ENCODE results near the gene SNED1.
A peak's percentile ranks its signal among the peaks of the same experiment; 100 is the strongest.
"Not testable (repeated sequence)": the region's sequence is repeated elsewhere in the genome, so short reads cannot be mapped to it uniquely, and the experiment has no call there.

SNED1 gene

DNA sequence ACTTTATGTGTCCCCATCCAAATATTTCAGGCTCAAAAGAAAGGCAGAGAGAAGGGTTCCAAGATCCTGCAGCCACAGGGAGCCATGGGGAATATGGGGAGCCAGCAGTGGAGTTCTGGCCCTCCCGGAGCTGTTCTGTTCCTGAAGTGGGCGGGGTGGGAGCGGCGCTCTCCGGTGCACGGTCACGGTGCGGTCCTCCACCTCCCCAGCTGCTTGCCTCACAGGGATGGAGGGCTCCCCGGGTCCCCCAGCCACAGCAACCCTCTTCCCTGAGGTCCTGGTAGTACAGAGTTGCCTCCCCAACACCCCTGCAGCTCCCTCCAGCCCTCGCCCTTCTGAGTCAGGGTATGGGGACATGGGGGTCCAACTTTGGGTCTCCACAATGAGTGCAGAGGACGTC, 26.2 kb upstream of the SNED1 start:
- DNase-seq (ENCODE audit: low read depth in 4 of 4, low spot score in 1 of 4) = no peak

DNA sequence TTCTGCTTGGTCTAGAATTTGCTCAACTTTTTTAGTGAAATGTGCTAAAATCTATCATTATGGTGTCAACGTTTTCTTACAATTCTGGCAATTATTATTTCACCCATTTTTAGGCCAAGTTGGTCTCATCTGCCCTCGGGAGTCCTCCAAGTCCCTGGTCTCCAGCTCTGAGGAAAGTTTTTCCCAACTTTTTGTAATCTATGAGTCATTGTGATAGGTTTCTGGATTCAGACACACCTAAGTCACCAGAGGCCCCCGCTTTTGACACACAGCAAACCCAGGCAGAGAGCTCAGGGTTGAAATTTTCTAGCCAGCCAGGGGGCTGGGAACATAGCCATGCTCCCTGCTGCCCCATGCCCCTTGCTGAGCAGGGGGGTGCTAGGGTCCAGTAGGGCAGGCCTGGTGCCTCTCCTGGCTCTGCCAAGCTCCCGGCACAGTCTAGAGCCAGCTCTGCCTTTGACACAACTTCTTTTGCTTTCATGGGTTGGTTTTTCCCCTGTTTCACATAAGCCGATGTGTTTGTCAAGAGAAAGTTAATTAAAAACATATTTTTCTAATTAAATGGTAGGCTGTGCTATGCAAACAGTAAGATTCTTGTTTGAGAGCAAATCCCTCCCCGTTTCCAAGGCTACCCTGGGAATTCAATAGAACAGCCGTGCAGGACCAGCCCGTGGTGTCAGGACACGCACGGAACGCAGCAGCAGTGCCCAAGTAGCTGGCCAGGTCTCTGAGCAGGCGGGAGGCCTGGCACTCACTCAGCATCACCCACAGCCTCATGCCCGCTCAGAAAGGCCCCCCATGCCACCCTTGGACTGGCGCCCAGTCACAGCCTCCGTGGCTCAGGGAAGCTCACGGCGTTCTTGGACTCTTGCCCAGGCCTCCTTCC, 25.5 kb upstream of the SNED1 start:
- no peak for DNase-seq (ENCODE audit: low read depth in 4 of 4, low spot score in 1 of 4)

- no peak for DNase-seq (ENCODE audit: low read depth in 4 of 4, low spot score in 1 of 4)
These were observed 23.4 kb upstream of the SNED1 start for GRCh38 chr2:240974771-240975572.

GRCh38 chr2:240975903-240976302, 22.5 kb upstream of the SNED1 start:
- DNase-seq (ENCODE audit: low read depth in 4 of 4, low spot score in 1 of 4) = not testable (repeated sequence)

DNA sequence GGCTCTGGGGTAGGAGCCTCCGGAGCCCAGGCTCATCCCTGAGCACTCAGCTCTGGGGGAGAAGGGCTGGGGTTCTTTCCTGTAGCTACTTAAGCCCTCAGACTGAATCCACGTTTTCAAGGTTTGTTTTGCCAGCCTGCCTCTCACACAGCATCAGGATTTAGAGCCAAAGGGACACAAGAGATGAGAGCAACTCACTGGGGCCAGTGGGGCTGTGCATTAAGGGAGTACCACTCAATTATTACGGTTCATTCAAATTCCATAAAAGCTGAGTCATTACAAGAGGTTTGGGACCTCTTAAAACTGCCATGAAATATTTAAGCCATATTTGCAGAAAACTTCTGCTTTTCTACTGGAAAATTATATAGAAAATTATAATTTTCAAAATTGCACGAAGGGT, 17.1 kb upstream of the SNED1 start:
- DNase-seq (ENCODE audit: low read depth in 4 of 4, low spot score in 1 of 4) = no peak

DNA sequence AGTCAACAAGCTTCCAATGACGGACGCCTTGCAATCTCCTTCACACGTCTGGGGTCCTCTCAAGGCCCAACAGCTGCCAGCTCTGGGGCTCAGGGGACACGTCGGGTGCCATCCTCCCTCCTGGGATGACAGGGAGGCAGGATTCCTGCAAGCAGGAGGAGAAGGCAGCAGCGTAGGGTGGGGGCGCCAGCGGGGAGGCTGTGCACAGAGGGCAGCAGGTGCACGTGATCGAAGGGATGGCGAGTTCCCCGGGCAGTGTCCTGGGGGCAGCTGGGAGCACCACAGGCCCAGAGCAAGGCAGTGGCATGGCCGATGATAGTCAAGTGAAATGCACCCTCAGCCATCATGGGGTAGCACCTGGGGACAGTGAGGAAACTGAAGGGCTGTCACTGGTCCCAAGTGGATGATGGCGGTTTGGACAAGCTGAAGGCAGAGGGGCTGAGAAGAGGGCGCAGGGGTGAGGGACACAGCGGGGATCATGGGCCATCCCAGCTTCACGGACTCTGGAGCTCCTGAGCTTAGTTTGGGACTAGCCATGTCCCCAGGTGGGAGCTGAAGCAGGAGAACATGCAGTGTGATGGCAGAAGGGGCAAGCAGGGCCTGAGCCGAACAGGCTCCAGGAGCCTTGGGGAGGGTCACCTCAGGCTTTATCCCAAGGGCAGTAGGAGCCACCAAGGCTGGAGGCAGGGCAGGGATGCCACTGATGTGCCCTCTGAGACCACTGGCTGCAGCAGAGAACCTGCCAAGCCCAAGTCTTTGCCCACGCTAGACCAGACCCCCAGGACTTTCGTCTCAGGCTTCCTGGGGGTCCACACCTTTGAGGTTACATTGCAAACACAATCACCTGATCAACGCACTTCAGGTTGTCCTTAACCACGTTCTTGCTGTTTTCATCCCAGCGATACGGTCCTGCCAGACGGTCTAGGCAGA, 16.3 kb upstream of the SNED1 start:
- DNase-seq (ENCODE audit: low read depth in 4 of 4, low spot score in 1 of 4) = no peak

DNA sequence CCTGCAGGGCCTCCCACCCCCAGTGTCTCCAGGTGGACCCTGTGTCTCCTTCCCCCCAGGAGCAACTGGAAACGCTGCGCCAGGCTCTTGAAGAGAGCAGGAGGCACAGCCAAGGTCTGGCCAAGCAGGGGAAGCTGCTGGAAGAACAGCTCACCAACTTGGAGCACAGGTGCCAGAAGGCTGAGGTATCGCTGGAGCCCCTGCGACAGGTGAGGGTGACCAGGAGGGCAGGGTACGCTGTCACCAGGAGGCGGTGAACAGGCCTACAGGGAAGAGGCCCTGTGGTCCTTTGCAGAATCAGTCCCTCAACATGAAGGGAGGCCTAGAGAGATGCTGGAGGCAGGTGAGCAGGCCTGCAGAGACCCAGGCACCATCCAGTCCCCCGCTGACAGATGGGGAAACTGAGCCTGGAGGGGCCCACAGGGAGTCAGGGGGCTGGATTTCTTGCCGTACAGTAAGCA, 15.6 kb upstream of the SNED1 start:
- no peak for DNase-seq (ENCODE audit: low read depth in 4 of 4, low spot score in 1 of 4)

GRCh38 chr2:240983361-240983995, 14.9 kb upstream of the SNED1 start:
- DNase-seq (ENCODE audit: low read depth in 4 of 4, low spot score in 1 of 4) = peak in 1 of 4 experiments; percentile 14

DNA sequence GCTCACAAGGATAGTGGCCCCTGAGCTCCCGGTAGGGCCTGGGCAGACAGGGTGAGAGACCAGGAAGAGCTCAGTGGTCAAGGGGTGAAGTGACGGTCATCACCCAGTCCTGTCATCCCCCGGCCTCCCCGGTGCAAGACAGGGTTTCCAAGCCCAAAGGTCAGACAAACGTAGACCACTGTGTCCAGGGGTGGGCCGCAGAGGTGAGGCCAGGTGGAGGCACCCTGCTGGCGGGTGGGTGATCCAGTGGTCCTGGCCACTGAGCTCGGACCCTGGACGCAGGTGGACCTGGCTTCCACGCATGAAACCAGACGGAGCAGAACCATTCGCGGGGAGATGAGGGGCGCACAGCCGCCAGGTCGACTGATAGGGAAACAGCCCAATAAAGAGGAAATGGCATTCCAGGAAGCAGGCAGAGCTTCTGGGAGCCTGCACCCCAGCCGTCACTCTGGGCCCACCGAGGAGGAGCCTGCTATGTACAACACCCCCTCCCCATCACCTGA, 14.4 kb upstream of the SNED1 start:
- no peak for DNase-seq (ENCODE audit: low read depth in 4 of 4, low spot score in 1 of 4)

DNA sequence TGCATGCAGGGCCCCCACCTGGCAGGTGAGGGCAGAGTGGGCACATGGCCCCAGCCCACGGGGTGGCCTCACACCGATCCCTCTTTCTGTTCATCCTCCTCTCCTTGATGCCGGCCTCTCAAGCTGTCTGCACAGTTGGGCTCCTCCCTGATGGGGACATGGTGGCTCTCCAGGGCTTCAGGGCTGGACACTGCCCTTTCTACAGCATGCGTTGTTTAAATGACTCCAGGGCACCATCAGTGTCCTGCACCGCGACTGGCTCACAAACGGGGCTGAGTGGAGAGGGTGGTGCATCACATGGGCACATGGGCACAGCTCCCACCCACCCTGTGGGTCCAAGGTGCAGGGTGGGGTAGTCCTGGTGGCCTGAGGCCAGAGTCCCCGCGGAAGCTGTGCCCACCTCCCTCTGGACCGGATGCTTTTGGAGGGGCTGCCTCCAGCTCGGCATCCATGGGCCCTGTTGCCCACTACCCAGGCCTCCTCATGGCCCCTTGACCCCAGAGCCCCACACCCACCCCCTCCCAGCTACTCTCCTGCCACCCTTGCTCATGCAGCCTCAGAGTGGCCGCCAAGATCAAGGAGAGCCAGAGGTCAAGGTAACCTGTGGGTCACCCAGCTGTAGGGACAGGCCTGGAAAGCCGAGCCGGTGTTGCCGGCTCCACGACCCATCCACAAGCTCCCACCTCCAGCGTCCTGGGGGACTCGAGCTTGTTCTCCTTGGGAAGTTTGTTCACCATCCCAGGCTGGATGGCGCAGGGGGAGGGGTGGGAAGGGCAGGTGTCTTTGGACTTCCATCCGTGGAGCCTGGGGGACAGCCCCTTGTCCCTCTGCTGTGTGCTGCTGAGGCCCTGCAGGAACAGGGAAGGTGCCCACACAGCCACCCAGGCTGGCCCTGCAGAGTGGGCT, 12.3 kb upstream of the SNED1 start:
- no peak for DNase-seq (ENCODE audit: low read depth in 4 of 4, low spot score in 1 of 4)

GRCh38 chr2:240986787-240987411, 11.5 kb upstream of the SNED1 start:
- no peak for DNase-seq (ENCODE audit: low read depth in 4 of 4, low spot score in 1 of 4)

DNA sequence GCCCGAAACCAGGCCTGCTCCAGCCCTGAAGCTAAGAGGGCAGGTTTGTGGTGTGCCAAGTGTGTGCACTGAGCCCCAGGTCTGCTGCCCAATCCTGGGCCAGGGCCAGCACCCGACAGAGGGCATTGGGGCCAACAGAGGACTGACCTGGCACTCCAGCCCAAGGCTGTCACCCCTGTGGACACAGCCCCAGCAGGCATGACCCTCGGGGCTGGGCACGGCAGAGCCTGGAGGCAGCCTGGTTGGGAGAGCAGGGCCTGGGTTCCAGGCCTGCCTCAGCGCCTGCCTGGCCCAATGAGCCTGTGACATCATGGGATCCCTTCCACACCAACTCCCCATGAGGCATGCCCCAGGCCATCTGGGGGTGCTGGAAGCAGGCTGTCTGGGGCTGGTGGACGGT, 10.8 kb upstream of the SNED1 start:
- no peak for DNase-seq (ENCODE audit: low read depth in 4 of 4, low spot score in 1 of 4)

- no peak for DNase-seq (ENCODE audit: low read depth in 4 of 4, low spot score in 1 of 4)
These were observed 10.3 kb upstream of the SNED1 start for GRCh38 chr2:240988146-240988545.

GRCh38 chr2:240988571-240989271, 9.7 kb upstream of the SNED1 start:
- DNase-seq (ENCODE audit: low read depth in 4 of 4, low spot score in 1 of 4) = no peak

DNA sequence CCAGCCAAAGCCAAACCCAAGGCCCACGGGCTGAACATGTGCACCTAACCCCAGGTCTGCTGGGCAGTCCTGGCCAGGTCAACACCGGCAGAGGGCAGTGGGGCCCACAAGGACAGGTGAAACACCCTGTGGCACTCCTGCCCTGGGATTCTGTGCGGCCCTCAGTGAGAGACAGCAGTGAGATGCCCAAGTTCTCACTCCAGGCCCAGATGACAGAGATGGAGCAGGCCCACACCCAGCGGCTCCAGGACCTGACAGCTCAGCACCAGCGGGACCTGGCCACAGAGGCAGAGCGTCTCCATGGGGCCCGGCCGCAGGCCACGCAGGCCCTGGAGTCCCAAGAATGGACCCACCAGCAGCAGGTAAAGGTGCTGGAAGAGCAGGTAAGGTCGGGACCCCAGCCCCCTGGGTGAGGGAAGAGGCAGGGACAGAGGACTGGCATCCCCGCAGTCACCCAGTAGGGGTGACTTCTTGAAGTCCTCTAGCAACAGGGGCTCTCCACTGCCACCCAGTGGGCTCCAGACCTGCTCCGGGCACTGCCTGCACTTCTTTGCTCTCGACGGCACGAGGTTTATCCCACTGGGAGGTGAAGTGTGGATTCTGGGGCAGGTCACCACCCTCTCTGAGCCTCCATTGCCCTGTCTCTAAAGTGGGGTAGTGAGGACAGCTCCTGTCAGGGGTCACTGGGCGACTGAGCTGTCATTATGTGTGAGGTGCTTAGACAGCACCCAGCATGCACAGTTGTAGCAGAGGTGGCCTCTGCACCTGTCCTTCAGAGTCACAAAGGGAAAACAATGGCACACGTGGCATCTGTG, 8.8 kb upstream of the SNED1 start:
- DNase-seq (ENCODE audit: low read depth in 4 of 4, low spot score in 1 of 4) = no peak

GRCh38 chr2:240990266-240990529, 8.2 kb upstream of the SNED1 start:
- DNase-seq (ENCODE audit: low read depth in 4 of 4, low spot score in 1 of 4) = no peak

GRCh38 chr2:240990726-240991377, 7.6 kb upstream of the SNED1 start:
- DNase-seq (ENCODE audit: low read depth in 4 of 4, low spot score in 1 of 4) = no peak

Measured in stimulated activated CD4-positive, alpha-beta T cell treated with anti-CD3 and anti-CD28 coated beads, Interleukin-1b, Interleukin-23, amount 100 ng/mL, for 24 hours (primary cell).